GM13976 (cell line): ENCODE measurements around the gene ZNF804A.

Source experiments
- DNase-seq: peaks from one replicate; pipeline ENCODE4 v3.0.0; 2012; ENCODE audit warnings: low spot score
- in situ Hi-C: fragments of 300-500 bp; cut with MboI; formaldehyde crosslinking; loops from one replicate; pipeline ENCODE4 v1.12.0; 2022; ENCODE audit warnings: low sequenced_read_pairs, mixed read lengths, inconsistent platforms; ENCODE audit not compliant: unreplicated experiment
- TF ChIP-seq, protein P1 (sequence below): IDR thresholded peaks from 2 replicates; pipeline ENCODE4 v1.5.1; 2012; ENCODE audit warnings: borderline replicate concordance, mild to moderate bottlenecking; ENCODE audit not compliant: insufficient read depth; ENCODE audit errors: extremely low read depth, missing control alignments, control extremely low read depth

Gene ZNF804A

DNA sequence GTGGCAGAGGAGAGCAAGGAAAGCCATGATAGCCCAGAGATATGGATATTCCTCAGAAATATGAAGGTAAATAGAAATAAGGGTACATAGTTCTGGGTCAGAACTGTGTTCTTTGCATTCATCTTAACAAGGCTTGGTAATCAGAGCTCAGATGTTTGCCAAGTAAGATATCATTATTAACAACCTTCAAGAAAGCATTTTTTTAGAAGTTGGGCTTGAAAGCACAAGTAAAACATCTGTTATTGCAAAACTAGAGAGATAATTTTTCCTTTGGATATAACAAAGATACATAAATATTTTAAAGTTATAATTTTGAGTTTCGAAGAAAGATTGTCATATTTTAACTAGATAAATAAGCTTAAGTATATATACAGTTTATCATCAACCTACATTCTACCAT, 171.4 kb downstream of the ZNF804A start:
- in situ Hi-C loops: no loop called here
- TF ChIP-seq, protein P1, sequence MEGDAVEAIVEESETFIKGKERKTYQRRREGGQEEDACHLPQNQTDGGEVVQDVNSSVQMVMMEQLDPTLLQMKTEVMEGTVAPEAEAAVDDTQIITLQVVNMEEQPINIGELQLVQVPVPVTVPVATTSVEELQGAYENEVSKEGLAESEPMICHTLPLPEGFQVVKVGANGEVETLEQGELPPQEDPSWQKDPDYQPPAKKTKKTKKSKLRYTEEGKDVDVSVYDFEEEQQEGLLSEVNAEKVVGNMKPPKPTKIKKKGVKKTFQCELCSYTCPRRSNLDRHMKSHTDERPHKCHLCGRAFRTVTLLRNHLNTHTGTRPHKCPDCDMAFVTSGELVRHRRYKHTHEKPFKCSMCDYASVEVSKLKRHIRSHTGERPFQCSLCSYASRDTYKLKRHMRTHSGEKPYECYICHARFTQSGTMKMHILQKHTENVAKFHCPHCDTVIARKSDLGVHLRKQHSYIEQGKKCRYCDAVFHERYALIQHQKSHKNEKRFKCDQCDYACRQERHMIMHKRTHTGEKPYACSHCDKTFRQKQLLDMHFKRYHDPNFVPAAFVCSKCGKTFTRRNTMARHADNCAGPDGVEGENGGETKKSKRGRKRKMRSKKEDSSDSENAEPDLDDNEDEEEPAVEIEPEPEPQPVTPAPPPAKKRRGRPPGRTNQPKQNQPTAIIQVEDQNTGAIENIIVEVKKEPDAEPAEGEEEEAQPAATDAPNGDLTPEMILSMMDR: no peak
- DNase-seq: no peak

DNA sequence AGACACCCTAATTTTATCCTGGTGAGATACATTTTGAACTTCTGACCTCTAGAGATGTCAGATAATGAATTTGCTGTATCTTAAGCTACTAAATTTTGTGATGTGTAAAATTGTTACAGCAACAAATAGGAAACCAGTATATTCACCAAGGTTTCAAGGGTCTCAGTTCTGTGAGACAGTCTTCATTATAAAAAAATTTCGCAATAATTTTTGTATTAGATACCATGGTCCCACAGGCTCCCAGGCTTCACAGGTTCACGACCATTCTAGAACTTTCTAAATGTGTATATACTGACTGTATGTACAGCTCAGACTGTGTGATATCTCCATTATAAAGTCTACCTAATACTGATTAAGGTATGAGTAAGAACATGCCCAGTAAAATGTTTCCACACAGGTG, 181.4 kb downstream of the ZNF804A start:
- DNase-seq: no peak
- TF ChIP-seq, protein P1: no peak
- in situ Hi-C loops: no loop called here

DNA sequence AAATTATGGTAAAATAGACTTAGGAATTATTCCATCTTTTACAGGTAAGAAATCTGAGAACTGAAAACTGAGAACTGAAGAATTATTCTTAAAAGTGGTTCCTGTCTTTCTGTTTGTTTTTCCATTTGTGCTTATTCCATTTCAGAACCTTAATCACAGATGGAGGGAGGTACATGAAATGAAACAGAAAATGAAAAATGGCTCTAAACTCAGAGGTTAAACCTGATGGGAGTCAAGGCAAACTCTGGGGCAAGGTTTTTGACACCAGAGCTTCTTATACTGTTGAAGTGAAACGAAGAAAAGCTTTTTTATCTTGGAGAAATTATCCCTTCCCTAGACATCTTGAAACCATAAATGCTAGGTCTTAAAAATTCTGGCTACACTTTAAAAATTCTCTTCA, 182.1 kb downstream of the ZNF804A start:
- TF ChIP-seq, protein P1: no peak
- DNase-seq: no peak
- in situ Hi-C loops: no loop called here

DNA sequence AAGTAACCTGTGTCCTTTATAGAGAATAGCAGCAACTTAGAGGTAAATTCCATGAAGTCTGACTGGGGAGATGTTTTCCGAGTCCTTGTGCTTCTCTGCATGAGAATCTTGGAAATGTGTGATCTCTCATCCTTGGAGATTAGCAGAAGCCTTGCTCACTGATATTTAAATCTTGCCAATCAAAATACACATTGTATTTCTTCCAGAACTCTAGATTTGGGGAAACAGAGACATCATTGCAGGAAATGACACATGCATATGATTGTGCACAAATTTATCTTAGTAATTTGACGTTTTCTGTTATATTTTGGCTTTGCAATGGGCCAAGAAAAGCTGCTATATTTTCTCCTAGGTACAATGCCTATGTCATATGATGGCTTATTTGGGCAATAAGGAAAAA, 182.6 kb downstream of the ZNF804A start:
- TF ChIP-seq, protein P1: no peak
- in situ Hi-C loops: no loop called here
- no peak for DNase-seq

DNA sequence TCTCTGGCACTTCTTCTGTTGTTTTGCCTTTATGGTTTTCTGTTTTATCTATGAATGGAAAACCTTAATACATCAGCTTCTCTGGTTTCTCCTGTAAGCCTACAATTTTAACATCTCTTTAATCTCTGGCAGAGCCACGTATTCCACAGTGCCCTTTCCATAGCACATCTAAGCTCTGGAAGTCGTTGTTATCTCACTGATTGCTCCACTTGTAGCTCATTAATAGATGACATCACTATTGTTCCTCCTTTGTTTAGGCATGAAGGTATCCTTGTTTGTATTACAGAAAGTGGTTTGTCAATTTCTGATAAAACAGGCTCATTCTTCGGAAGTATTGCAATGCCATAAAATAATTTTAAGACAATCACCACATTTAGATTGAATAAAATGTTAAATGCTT, 185.2 kb downstream of the ZNF804A start:
- in situ Hi-C loops: no loop called here
- TF ChIP-seq, protein P1: no peak
- DNase-seq: no peak

DNA sequence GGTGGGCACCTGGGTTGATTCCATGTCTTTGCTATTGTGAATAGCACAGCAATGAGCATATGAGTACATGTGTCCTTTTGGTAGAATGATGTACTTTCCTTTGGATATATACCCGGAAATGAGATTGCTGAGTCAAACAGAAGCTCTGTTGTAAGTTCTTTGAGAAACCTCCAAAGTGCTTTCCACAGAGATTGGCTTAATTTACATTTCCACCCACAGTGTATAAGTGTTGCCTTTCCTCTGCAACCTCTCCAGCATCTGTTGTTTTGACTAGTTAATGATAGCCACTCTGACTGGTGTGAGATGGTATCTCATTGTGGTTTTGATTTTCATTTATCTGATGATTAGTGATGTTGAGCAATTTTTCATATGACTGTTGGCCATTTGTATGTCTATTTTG, 194.8 kb downstream of the ZNF804A start:
- DNase-seq: no peak
- in situ Hi-C loops: no loop called here
- TF ChIP-seq, protein P1: no peak

DNA sequence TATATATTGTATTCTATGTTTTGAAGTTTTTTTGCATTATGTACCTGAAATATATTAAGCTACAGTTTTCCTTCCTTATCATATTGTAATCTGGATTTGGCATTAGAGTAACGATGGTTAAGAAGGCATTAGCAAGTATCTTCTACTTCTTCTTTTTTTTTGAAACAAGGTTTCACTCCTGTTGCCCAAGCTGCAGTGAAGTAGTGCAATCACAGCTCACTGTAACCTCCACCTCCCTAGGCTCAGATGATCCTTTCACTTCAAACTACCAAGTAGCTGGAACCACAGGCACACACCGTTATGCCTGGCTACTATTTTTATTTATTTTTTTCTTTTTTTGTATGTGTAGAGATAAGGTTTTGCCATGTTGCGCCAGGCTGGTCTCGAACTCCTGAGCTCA, 201.1 kb downstream of the ZNF804A start:
- in situ Hi-C loops: no loop called here
- TF ChIP-seq, protein P1: no peak
- DNase-seq: no peak
